ENCODE data around the gene FAM47E.

FAM47E gene

GRCh38 chr4:76251441-76252270 is at the start of gene FAM47E:
Gene FAM47E, plus strand, starts transcription at chr4:76251721. Its CDS starts 26 bp downstream, at chr4:76251747.
- peak; percentile 33 for DNase-seq

DNA sequence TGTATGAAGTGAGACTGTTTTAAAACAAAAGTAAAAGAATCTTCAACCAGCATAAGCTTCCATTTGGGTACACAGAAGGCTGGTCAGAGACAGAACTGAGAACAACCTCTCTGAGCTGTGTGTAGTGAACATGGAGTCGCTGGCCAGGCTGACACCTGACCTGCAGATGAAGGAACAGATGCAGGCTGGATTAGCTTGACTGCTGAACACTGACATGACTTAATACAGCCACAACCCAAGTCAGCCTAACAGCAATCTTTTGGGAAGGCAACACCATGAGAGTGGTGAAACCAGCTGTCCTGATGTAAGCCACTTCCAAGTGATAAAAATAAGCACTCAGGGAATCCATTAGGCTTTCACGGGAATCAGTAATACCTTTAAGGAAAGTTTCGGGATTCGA is 48.0 kb upstream of the FAM47E start:
- no peak for DNase-seq

GRCh38 chr4:76204936-76205335 is 46.6 kb upstream of the FAM47E start:
- DNase-seq: no peak

DNA sequence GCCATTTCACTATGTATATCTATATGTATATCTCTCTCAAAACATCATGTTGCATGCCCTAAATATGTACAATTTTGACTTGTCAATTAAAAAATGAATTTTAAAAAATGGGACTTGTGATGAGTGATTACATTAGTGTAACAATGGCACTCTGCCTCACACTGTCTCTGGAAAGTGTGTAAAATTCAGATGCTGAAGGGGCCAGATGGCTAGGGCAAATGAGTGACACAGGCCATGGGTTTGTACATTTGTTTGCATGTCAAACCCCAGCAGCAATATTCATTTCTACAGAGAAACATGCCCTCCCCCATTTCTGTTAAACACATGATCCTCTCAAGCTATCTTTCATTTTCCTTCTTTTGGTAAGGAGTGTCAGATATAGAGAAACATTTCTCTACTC is 46.0 kb upstream of the FAM47E start:
- DNase-seq: no peak

DNA sequence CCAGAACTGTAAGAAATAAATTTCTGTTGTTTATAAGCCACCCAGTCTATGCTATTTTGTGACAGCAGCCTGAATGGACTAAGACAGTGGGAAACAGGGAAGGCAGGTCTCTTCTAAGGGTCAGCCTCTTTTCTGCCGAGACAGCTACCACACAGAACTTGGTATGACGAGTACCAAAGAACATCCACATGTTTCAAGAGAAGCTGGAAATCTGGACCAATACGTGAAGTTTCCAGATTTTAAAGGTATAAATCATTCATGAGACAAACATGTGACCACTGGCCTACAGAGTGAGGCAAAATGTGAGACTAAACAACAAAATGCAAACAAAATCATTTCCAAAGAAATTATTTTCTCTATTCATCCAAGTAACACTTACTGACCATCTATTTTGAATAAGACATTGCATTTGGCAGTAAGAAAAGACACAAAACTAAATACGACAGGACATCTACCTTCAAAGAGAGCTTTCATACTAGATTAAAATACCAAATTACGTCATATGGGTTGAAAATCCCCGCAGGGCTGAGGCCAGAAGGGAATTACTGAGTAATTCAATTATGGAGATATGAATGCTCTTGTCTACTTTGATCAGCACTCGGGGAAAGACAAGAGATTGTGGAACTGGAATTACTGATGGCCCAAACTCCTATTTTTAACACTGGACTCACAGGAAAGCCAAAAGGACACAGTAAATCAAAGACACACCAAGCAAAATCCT is 45.1 kb upstream of the FAM47E start:
- DNase-seq: no peak

- no peak for DNase-seq
Observed at GRCh38 chr4:76207549-76207948, 44.0 kb upstream of the FAM47E start.

GRCh38 chr4:76208005-76208765 is 43.3 kb upstream of the FAM47E start:
- peak; percentile 69 for DNase-seq

DNA sequence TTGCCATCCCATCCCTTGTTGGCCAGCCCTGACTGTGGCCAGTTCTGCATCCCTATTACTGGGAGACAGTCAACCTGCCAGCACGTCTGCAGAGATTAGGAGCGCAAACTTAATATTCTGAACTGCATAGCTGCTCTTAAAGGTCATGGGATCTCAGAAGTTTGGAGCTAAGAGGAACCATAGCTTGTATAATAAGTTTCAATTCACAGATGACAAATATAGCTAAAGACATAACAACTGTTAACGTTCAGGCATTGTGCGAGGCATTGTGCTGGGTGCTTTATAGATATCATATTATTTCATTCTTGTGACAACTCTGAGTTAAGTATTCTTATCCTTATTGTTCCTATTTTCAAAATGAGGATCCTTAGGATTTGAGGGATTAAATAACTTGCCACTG is 41.6 kb upstream of the FAM47E start:
- no peak for DNase-seq

DNA sequence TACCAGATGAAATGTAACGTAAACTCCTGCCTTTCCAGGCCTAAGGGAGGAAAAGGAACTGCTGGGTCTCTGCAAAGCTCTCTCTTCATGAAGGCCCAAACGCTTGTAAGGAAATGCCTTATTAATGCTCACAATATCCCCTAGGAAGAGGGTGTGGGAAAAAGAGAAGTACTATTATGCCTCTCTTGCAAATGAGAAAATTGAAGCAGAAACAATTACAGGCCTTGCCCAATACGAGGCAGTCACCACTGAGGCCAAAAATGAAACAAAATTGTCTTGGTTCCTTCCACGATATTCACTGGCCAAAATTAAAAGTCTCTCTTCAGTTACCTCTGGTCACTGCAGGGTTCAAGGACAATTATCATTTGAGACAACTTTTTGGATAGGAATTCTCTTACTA is 41.1 kb upstream of the FAM47E start:
- DNase-seq: peak; percentile 60

GRCh38 chr4:76211769-76212708 is 39.5 kb upstream of the FAM47E start:
- peak; percentile 6 for DNase-seq

DNA sequence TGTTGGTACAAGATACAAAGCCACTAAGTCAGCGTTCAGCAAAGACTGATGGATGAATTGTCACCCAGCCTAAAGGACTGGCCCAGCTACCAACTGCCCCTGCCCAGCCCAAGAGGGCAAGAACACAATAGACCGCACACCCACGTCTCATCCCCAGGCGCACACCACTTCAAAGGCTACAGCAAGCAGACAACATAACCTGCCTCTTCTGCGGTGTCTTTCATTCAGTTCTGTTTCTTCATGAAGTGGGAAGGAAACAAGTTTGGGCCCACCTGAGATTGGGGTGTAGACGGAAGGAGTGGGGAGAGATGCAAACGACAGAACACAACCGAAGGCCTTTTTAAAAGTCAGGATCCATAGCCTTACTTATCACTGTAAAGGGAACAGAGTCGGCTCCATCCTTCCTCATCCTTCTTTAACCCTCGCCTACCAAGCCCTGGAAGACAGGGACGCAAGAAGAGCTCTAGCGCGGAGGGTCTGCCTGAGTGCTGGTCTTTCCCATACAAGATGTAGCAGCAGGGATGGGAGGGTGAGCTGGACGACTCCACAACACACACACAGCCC is 38.6 kb upstream of the FAM47E start:
- no peak for DNase-seq

DNA sequence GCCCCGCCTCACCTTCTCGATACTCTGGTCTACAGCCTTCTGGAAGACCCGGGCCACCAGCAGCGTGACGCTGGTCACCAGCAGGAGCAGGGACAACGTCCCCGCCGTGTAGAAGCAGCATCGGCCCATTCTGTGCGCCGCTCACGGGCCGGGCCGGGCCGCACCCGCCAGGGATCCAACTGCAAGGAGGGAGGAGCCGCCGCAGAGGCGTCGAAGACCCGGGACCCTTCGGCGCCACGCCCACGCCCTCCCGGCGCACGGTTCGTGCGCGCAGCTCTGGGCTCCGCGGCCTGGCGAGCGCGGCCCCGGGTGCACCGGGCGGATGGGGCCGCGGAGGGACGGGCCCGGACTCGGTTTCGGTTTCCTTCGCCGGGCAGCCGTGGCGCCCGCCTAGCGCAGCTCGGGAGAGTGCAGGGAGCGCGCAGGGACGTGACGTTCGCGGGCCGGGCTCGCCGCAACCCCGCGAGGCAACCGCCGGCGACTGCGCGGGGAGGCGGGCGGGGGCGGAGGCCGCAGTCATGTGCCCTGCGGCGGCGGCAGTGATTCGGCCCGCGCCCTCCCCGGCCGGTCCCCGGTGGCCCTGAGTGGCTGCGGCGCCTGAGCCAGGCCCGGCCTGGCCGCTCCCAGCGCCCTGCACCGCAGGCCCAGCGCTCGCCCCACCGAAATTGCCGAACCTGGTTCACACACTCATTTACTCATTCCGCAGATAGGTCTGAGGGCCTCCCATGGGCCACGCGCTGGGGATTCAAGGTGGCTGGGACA is 37.9 kb upstream of the FAM47E start, which contains the start of gene SCARB2:
Gene SCARB2 (minus strand): TSS at position 410 of the 762 bp plus-strand sequence. CDS start 281 bp downstream, at position 129.
- DNase-seq: peak; percentile 83

DNA sequence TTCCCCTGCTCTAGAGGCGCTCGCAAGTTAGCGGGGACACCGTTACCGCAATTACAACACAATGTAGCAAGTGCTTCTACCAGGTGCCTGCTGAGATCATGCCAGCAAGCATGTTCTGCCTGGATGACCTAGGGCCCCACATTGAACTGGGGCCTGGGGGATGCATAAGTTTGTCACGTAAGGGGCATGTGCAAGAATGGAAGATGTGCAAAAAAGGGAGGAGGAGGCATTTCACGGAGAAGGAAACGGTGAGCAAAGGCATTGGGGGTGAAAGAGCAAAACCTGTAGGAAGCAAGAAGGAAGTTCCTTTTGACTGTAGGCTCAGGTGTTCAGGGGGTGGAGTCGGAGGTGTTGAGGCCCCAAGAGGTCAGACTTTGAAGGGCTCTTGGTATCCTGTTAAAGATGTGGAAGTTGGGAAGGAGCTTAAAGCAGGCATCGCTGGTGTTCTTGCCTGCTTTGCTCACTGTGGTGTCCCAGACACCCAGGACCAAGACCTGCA is 37.3 kb upstream of the FAM47E start:
- no peak for DNase-seq

GRCh38 chr4:76215077-76215476 is 36.4 kb upstream of the FAM47E start:
- DNase-seq: no peak

GRCh38 chr4:76216524-76216923 is 35.0 kb upstream of the FAM47E start:
- peak; percentile 16 for DNase-seq

DNA sequence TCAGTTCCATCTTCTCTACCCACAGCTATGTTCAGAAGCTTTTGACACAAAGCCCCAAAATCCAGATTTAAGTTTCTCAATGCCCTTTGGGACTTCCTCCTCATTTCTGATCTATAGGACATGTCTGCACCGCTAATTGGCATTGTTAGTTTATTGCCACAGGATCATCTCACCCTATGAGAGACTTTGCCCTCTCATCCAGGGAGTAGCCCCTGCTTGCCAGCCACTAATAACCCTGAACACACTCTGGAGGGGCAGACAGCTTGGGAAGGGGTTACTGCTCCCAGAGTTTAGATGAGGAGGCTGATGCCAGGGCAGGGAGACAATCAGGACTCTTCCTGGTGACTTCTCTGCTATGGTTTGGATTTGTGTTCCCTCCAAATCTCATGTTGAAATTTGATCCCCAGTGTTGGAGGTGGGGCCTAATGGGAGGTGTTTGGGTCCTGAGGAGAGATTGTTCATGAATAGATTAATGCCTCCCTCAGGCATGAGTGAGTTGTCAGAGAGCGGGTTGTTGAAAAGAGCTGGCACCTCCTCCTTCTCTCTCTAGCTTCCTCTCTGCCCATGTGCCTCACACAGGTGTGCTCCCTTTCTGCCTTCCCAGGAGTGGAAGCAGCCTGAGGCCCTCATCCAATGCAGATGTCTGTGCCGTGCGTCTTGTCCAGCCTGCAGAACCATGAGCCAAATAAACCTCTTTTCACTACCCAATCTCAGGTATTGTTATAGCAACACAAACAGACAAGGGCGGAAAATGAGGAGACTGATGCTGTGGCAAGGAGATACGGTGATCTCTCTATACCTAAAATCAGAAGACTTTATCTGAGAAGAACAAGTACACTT is 34.3 kb upstream of the FAM47E start:
- peak; percentile 19 for DNase-seq

DNA sequence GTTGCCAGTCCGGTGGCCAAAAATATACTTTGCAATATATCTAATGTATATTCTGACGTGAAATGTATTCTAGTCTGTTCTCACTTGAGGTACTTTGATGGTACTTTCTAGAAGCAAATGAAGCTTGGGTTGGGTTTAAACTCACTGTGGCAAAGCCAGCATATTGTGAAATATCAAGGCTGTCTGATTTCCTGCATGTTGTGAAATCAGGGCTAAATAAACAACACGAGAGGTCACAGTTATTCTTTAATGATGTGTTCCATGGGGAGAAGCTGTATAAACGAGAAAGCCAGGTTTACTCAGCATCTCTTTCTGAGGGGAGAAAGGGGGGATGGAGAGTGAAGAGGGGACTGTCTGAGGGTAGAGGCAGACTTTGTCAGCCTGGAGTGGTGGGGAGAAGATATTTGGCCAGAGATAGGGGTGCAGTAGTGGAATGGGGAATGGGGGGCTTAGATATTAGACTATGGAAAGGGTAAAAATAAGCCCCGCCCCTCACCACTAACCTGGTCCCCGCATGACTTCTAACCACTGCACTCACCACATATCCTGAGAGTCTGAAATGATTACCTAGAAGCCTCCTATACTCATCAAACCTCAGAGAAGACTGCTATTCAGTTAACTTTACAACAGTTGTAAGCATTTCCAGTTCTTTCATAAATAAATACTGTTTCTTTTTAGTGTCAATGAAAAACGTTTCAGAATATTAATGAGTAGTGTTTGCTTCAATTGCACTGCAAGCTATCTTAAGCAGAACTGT is 32.0 kb upstream of the FAM47E start:
- DNase-seq: no peak

- DNase-seq: no peak
Observed at GRCh38 chr4:76224171-76224570, 27.4 kb upstream of the FAM47E start.

GRCh38 chr4:76226418-76226817 is 25.1 kb upstream of the FAM47E start:
- no peak for DNase-seq

Measured in OCI-M1 (cell line).